Adrenal gland (tissue), 12 donors: ENCODE measurements around the gene BRAP. TPM values are rescaled to one million over a fixed set of nuclear protein-coding genes. Genes with fewer than 3 reads are reported as not detected.

Experiments used
- DNase-seq, 7 donors: peaks; one replicate each; pipeline ENCODE4 v3.0.0-alpha.2; 2019 to 2020
- H3K27ac ChIP-seq, 5 donors: fragments of 200-600 bp; sonication (generic) in 4 of 5; 1 replicate in 3 of 5; 2 replicates in 2 of 5; pipeline versions ENCODE4 v1.5.1 to v1.8.0; 2016 to 2020; ENCODE audit warnings: mild to moderate bottlenecking in 1 of 5
- H3K27me3 ChIP-seq: fragments of 200-600 bp; 2 replicates; pipeline ENCODE4 v1.8.0; 2021
- H3K36me3 ChIP-seq, 2 donors: fragments of 200-600 bp; replicated peaks in 1 of 2; 1 replicate in 1 of 2; 2 replicates in 1 of 2; pipeline versions ENCODE4 v1.5.1 to v1.8.0; 2018 to 2022
- H3K4me1 ChIP-seq, 2 donors: fragments of 200-600 bp; replicated peaks in 1 of 2; 1 replicate in 1 of 2; 2 replicates in 1 of 2; pipeline versions ENCODE4 v1.5.1 to v1.8.0; 2018 to 2021
- H3K4me3 ChIP-seq, 4 donors: fragments of 200-600 bp; sonication (generic) in 3 of 4; one replicate each; pipeline ENCODE4 v1.5.1; 2016 to 2018
- H3K9me3 ChIP-seq, 3 donors: fragments of 200-600 bp; sonication (generic) in 1 of 3; replicated peaks in 1 of 3; 1 replicate in 2 of 3; 2 replicates in 1 of 3; pipeline versions ENCODE4 v1.5.1 to v1.8.0; 2016 to 2021
- POLR2A ChIP-seq, 2 donors: fragments of 450-650 bp; IDR thresholded peaks; one replicate each; pipeline ENCODE4 v1.6.1; 2017; ENCODE audit warnings: antibody characterized with exemption in 2 of 2, mild to moderate bottlenecking in 2 of 2, moderate library complexity in 1 of 2
- WGBS, 4 donors: extraction: QIAGEN DNeasy Blood & Tissue Kit in 2 of 4; methylation state at CpG; one replicate each; pipeline versions ENCODE4 v1.1.5 to v1.1.7; 2013 to 2017; 5-methylcytosine and 5-hydroxymethylcytosine counted together
- intact Hi-C, 2 donors: fragments of 100-400 bp; cut with DNase I; formaldehyde crosslinking; loops; one replicate each; pipeline versions ENCODE4 v1.14.1 to v1.15.0; 2022 to 2023
- polyA plus RNA-seq, 3 donors: library from polyadenylated mRNA; stranded (reverse); fragments of 200-250 nt in 2 of 3; fragments of 350-450 nt in 1 of 3; fragmentation: Illumina TruSeq in 1 of 3; extraction: RNeasy Lipid Tissue Mini Kit (QIAGEN cat#74804) in 1 of 3; gene quantifications; one replicate each; pipeline ENCODE4 v1.2.3, GENCODE V29; 2013 to 2014
- total RNA-seq, 9 donors: library from RNA; depleted of rRNA in 4 of 9; stranded (reverse); fragments of >200 nt in 4 of 9; fragments of 120-200 nt in 1 of 9; fragmentation: NEBNext Ultra II Directional in 1 of 9; extraction: Animal tissue kit (Norgen Biotek cat#: 25700) in 1 of 9; gene quantifications; one replicate each; pipeline versions ENCODE4 v1.1.0 to v1.2.4, GENCODE V29; 2013 to 2023
- TF ChIP-seq, protein P1 (sequence below), 6 experiments: fragments of 450-650 bp in 4 of 6; fragments of 200-600 bp in 2 of 6; sonication (generic) in 1 of 6; IDR thresholded peaks; 1 replicate in 5 of 6; 2 replicates in 1 of 6; pipeline versions ENCODE4 v1.5.1 to v1.8.0; 2016 to 2021; ENCODE audit warnings: antibody characterized with exemption in 6 of 6, mild to moderate bottlenecking in 2 of 6, moderate library complexity in 1 of 6
- donor health status: healthy with polysubstance abuse.
- donor health status: Bipolar disorder and iron deficiency.
- donor health status: DM: yes; HTN: yes; CAD: no.
- donor health status: DM: no; HTN: no; CAD: no.
- donor health status: DM: no; HTN: no; CAD: no.
- donor health status: DM: yes; HTN: yes; CAD: no.

Gene BRAP
- total and polyA plus RNA-seq, 12 donors, result 8.6 to 31.0 (median 20.4) TPM

DNA sequence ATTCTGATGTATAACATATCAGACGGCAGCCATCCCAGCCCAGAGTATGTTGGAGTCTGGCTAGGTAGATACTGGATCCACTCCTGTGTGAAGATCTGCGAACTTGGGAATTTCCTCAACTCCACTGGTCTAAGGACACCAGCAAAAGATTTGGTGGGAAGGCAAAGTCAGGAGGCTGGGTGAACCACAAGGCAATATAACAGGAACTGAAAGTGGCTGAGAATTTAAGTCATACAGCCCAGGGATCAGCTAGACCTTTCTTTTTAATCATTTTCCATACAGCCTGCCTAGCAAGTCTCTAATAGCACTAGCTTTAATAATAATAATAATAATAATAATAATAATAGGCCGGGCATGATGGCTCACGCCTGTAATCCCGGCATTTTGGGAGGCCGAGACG lies 34.8 kb downstream of the BRAP start:
- TF ChIP-seq, protein P1, sequence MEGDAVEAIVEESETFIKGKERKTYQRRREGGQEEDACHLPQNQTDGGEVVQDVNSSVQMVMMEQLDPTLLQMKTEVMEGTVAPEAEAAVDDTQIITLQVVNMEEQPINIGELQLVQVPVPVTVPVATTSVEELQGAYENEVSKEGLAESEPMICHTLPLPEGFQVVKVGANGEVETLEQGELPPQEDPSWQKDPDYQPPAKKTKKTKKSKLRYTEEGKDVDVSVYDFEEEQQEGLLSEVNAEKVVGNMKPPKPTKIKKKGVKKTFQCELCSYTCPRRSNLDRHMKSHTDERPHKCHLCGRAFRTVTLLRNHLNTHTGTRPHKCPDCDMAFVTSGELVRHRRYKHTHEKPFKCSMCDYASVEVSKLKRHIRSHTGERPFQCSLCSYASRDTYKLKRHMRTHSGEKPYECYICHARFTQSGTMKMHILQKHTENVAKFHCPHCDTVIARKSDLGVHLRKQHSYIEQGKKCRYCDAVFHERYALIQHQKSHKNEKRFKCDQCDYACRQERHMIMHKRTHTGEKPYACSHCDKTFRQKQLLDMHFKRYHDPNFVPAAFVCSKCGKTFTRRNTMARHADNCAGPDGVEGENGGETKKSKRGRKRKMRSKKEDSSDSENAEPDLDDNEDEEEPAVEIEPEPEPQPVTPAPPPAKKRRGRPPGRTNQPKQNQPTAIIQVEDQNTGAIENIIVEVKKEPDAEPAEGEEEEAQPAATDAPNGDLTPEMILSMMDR (IDR thresholded peaks at IDR 0.05), result no peak
- no peak for TF ChIP-seq POLR2A (IDR thresholded peaks at IDR 0.05)
- Histone ChIP-seq H3K4me1 (no peaks in the 10 kb centered on the region), H3K27ac (no peak overlapping the region), H3K9me3 (no peaks in the 10 kb centered on the region), H3K36me3 (peaks cover 0 to 80% of the 10 kb centered on the region in 2 donors), H3K4me3 (no peak overlapping the region), H3K27me3 (no peaks in the 10 kb centered on the region)
- DNase-seq, result no peak
- 86 to 97% (median 95%) methylated on average over 7 of the region's 7 CpGs for WGBS, 4 donors
- intact Hi-C loops, result no loop called here

DNA sequence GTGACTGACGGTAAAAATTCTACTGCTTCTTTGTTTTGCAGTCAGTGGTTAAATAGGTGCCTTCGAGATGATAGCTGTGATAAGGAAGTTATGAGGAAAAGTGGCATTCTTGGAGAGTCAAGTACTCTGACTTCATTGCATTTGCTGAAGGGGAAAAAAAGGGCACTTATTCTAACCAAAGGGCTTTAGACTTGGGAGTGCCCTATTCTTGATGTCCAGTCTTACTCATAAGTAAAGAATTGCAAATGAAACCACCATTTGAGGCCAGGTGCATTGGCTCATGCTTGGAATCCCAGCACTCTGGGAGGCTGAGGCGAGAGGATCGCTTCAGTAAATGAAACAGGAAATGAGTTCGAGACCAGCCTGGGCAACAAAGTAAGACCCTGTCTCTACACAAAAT lies 40.3 kb downstream of the BRAP start:
- Histone ChIP-seq H3K27me3 (no peaks in the 10 kb centered on the region), H3K4me1 (peaks cover 0 to 17% of the 10 kb centered on the region in 2 donors), H3K27ac (no peak overlapping the region), H3K4me3 (no peak overlapping the region), H3K9me3 (no peaks in the 10 kb centered on the region), H3K36me3 (peaks cover 0 to 65% of the 10 kb centered on the region in 2 donors)
- TF ChIP-seq, protein P1 (IDR thresholded peaks at IDR 0.05), result no peak
- intact Hi-C loops, result no loop called here
- WGBS, 4 donors, result 95 to 98% (median 97%) methylated on average over 5 of the region's 5 CpGs
- no peak for DNase-seq

- peaks cover 0 to 49% of the 10 kb centered on the region in 2 donors for H3K36me3 ChIP-seq
- TF ChIP-seq, protein P1 (IDR thresholded peaks at IDR 0.05), result no peak
- TF ChIP-seq POLR2A (IDR thresholded peaks at IDR 0.05), result no peak
- whole genome bisulfite sequencing, 4 donors, result 46 to 65% (median 56%) methylated on average over 3 of the region's 3 CpGs
Observed at GRCh38 chr12:111643427-111643826, 42.3 kb downstream of the BRAP start.

GRCh38 chr12:111642681-111643426 lies 42.9 kb downstream of the BRAP start:
- Histone ChIP-seq H3K9me3 (no peaks in the 10 kb centered on the region), H3K4me1 (peaks cover 0 to 22% of the 10 kb centered on the region in 2 donors), H3K4me3 (no peak overlapping the region), H3K27ac (peak overlapping the region in 2 of 5 donors; percentile 39 to 79), H3K27me3 (no peaks in the 10 kb centered on the region), H3K36me3 (peaks cover 0 to 47% of the 10 kb centered on the region in 2 donors)
- DNase-seq, result no peak
- 59 to 75% (median 70%) methylated on average over 4 of the region's 4 CpGs for WGBS, 4 donors
- TF ChIP-seq, protein P1 (IDR thresholded peaks at IDR 0.05), result no peak
- no peak for TF ChIP-seq POLR2A (IDR thresholded peaks at IDR 0.05)
- intact Hi-C loops, result no loop called here

More at GRCh38 chr12:111643427-111643826, 42.3 kb downstream of the BRAP start:
- H3K9me3 ChIP-seq, result no peaks in the 10 kb centered on the region
- no peaks in the 10 kb centered on the region for H3K27me3 ChIP-seq
- peaks cover 0 to 19% of the 10 kb centered on the region in 2 donors for H3K4me1 ChIP-seq
- H3K4me3 ChIP-seq, result no peak overlapping the region
- H3K27ac ChIP-seq, result peak overlapping the region in 3 of 5 donors; percentile 39 to 79 (median 41)
- DNase-seq, result peak in 6 of 7 donors; percentile 35 to 61 (median 42)
- intact Hi-C loops, result no loop called here
